DMS53 (cell line): ENCODE results near the gene SLC9A8.
A peak's percentile ranks its signal among the peaks of the same experiment; 100 is the strongest.

Experiments used
- DNase-seq: peaks from one replicate; lab custom pipeline; 2025; lab: John Stamatoyannopoulos, UW

Gene SLC9A8

DNA sequence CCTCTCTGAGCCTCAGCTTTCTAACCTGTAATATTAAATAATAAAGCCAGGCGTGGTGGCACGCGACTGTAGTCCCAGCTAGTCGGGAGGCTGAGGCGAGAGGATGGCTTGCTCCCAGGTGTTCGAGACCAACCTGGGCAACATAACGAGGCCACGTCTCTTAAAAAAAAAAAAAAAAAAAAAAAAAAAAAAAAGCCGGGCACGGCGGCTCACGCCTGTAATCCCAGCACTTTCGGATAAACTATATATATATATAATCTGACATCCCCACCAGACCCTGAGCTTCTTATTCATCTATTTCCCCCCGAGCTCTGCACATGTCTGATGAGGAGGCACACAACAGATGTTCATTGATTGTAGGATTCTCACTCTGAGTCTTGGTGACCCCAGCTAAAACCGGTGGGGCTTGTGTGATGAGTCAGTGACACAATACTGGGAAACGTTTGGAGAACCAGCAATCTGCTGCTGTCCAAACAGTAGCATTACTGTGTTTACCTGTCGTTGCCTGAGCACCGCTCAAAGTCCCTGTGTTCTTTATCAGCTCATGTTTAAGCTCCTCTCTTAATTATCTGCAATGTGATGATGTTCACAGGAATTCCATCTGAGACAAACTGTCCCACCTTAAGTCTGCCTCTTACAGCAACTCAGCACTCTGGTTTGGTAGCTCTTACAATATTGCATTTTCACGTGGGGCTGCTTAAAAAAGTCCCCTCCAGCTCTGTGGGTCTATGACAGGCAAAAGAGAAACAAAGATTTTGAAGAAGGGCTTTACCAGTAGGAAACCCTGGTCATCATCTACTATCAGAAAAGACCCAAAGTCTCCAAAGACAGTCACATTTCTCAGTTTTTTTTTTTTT lies 103.7 kb downstream of the SLC9A8 start:
- peak; percentile 98 for DNase-seq

GRCh38 chr20:49918446-49918845 lies 105.8 kb downstream of the SLC9A8 start:
- no peak for DNase-seq

GRCh38 chr20:49919009-49919408 lies 106.4 kb downstream of the SLC9A8 start:
- no peak for DNase-seq

DNA sequence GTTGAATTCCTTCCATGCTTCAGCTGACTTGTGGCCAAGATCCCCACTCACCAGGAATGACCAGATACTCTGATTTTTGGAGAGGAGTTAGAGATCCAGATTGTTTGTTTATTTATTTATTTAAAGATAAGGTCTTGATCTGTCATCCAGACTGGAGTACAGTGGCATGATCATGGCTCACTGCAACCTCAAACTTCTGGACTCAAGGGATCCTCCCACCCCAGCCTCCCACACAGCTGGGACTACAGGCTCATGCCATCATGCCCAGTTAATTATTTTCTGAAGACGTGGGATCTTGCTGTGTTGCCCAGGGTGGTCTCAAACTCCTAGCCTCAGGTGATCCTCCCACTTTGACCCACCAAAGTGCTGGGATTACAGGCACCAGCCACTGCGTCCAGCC lies 106.8 kb downstream of the SLC9A8 start:
- DNase-seq: no peak

- no peak for DNase-seq
Measured at GRCh38 chr20:49924247-49924646, 111.6 kb downstream of the SLC9A8 start.

GRCh38 chr20:49925901-49926454 lies 113.3 kb downstream of the SLC9A8 start:
- no peak for DNase-seq

GRCh38 chr20:49928411-49929141 lies 115.9 kb downstream of the SLC9A8 start:
- peak; percentile 90 for DNase-seq

DNA sequence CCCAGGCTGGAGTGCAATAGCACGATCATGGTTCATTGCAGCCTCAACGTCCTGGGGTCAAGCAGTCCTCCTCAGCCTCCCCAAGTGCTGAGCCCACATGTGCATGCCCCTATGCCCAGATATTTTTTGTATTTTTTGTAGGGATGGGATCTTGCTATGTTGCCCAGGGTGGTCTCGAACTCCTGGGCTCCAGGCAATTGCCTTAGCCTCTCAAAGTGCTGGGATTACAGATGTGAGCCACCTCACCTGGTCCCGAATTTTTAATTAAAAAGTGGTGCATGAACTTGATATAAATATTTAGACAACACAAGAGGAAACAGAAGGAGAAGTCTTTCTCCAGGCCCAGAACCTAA lies 116.5 kb downstream of the SLC9A8 start:
- DNase-seq: no peak

- DNase-seq: peak; percentile 71
Measured at GRCh38 chr20:49935746-49936152, 123.1 kb downstream of the SLC9A8 start.

DNA sequence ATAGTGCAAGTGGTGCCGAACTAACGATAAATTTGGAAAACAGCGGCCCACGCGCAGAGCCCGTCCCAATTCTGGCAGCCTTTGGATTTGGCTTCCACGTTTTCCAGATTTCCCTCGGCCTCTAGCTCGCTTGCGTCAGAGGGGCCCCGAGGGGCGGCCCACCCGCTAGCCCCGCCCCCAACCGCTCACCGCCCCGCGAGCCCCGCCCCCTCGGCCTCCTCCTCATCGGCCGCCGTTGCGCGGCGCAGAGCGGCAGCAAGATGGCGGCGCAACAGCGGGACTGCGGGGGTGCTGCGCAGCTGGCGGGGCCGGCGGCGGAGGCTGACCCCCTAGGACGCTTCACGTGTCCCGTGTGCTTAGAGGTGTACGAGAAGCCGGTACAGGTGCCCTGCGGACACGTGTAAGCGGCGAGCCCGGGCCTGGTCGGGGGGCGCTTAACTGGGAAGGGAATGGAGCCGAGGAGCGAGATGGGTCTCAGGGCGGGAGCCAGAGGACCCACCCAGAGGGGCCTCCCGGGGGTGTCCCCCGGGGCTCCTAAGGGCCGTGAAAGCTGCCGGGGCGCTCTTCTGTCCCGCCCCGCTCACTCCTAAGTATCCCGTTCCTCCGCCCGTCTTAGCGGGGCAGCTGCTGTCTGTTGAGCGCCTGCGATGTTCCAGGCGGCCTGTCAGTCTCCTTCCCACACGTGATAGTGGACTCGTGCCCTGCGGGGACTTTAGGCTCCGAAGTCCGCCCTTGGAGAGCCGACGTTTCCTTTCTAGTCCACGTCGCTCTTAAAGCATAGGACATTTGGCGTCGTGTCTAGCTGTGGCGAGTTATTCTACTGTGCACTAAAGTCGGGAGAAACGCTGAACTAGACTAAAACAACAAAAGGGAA lies 123.8 kb downstream of the SLC9A8 start, which contains the start of gene RNF114:
RNF114 (plus strand) TSS at position 245 of the 874 bp plus-strand sequence; CDS start at position 261, 16 bp downstream.
- DNase-seq: peak; percentile 97

GRCh38 chr20:49937027-49937929 lies 124.7 kb downstream of the SLC9A8 start:
- DNase-seq: no peak

DNA sequence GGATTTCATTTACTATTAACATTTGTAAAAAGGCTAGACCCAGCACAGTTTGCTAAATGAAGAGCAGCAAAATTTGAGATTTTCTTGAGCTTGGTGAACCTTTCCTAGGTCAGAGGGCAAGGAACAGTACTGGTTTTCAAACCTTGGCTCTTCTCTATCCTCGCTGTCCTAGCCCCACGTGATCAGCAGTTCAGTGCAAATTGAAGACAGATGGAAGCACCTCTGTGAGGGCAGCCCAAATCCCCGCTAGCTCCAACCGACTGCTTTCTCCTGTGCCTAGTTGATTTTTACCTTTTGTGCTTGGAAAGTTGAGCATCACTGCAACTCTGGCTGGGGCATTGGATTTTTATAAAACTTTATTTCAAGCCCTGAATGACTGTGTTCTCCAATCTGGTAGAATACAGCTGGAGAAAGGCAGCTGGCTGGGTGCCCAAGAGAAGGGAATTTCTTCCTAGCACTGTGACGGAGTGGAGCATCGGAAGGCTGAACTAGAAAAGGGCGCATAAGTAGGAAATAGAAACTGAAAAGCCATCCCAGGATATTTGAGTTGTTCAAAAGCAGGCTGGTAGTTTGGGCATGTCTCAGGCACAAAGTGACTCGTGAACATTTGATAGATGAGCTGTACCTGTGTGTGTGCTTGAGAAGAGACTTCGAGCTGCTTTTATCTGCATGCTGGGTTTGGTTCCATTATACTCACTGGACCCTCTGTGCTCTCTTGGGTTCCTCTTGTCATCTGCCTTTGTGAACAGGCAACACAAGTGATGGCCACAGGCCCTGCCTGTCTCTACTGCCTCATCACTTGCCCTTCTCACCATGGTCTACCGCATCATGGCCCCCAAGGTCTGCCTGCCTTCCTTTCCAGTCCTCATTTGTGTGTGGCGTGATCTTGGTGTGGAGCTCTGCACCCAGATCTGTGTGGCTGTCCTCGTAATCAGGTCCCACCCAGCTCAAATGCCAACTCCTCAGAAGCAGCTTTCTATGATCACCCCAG lies 125.8 kb downstream of the SLC9A8 start:
- no peak for DNase-seq

DNA sequence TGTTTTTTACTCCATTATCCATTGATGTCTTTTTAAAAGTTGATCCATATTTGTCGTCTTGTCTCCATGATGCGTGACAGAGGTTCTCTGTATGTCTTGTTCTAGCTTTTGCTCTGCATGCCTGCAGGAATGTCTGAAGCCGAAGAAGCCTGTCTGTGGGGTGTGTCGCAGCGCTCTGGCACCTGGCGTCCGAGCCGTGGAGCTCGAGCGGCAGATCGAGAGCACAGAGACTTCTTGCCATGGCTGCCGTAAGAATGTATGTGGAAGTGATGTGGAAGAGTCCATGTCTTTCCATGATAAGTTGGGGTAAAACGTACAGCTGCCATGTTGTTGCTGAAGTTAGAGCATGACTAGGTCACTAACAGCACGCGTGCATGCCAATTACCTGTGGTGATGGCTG lies 128.8 kb downstream of the SLC9A8 start:
- DNase-seq: no peak
